SK-N-DZ (cell line): Measurements from ENCODE around the gene MGAT1.
"Not testable (repeated sequence)": the region's sequence is repeated elsewhere in the genome, so short reads cannot be mapped to it uniquely, and the experiment has no call there.

Experiments used
- DNase-seq: peaks from one replicate; pipeline ENCODE4 v3.0.0-alpha.2; 2015; ENCODE audit warnings: low spot score

MGAT1 gene

DNA sequence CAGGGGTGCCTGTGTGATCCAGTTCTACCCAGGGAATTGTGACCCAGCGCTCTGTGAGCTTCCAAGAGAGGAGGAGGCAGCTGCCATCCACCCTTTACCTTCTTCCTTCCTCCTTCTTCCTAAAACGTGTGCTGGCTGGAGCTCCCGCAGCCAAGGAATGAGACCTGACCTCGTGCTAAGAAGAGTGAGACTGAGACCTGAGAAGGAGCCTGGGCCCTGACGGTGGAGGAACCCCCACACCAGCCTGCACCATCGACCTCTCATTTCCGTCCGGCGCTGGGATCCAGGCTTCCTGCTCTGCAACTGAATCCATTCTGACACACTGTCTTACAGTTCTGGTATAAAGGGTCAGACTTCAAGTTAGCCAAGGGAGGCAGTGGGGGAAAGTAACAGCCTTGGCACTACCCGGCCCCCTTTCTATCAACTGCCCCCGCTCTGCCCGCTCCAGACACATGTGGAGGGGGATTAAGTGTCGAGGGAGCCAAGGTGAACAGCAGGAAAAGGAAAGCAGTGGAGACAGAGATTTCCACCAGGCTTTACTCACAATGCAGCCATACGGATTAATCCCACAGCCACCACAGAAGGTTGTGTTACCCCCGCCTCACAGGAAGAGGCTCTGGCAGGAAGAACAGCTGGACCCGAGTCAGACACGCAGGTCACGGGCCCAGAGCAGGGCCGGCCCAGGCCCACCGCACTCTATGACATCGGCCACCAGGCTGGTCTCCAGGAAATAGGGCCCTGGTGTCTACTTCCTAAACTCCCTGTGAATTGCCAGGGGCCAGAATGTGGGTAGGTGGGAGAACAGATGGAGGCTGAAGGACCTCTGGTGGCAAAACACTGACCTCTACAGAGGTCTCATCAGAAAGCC is 15.8 kb downstream of the MGAT1 start:
- no peak for DNase-seq

DNA sequence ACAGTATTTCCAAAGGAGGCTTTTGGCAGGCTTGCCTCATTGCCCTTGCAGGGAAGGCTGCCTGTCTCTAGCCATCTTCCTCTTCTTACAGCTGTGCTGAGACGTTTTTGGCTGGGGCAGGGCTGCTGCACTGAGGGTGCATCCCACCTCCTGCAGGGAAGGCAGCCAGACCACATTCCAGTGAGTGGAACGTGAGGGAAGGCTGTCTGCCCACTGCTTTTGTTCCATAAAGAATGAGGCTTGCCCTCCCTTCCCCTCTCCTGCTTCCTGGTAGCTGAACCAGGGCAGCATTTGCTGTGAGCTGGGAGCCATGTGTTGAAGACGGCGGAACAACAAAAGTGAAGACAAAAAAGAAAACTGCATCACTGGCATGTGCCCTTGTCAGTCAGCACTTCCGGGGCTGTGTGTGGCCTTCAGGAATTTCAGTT is 16.8 kb downstream of the MGAT1 start:
- DNase-seq = no peak

DNA sequence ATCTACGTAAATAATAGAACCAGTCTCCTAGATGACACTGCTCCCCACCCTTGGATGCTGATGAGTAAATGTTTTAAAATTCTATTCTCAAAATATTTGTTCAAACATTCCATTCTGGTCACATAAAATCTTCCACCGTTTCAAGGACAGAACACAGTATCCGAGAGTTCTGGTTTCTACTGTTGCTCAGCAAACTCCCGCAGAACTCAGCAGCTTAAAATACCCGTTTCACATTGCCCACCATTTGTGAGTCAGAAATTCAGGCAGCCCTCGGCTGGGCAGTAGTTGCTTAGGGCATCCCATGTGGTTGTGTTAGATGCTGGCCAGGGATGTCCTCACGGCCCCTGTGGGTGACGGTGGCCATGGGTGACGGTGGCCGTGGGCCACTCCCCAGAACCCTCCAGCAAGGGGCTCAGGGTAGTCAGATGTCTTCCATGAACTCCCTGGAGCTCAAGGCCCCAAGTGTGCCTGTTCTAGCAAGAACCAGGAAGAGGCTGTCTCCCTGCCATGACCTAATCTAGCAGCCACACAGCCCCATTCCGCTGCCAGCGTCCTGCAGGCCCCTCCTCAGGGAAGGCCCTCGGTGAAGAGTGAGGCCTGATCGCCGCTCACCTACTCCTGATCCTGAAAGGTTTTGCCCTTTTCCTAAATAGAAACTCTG is 17.4 kb downstream of the MGAT1 start:
- no peak for DNase-seq

DNA sequence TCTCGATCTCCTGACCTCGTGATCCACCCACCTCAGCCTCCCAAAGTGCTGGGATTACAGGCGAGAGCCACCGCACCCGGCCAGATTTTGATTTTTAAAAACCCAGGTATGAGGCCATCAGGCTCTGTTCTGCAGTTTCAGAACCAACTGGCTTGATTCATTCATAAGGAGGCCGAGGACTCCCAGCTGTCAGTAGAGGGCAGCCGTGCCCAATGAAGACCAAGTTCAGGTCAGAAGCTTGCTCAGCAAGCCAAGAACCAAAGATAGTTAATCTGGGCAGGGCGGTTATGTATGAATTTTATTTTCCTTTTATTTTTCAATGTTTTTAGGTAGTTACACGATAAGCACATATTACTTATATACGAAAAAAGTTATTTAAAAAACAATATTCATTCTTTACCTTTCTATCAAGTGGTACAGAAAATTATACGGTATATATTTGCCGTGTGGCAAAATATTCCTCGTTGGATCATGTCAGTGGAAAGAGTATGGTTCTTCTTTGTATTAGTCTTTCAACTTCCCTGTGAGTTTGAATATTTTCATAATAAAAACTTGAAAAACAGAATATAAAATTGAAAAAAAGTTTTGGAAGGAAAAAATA is 18.0 kb downstream of the MGAT1 start:
- DNase-seq = peak; percentile 70

DNA sequence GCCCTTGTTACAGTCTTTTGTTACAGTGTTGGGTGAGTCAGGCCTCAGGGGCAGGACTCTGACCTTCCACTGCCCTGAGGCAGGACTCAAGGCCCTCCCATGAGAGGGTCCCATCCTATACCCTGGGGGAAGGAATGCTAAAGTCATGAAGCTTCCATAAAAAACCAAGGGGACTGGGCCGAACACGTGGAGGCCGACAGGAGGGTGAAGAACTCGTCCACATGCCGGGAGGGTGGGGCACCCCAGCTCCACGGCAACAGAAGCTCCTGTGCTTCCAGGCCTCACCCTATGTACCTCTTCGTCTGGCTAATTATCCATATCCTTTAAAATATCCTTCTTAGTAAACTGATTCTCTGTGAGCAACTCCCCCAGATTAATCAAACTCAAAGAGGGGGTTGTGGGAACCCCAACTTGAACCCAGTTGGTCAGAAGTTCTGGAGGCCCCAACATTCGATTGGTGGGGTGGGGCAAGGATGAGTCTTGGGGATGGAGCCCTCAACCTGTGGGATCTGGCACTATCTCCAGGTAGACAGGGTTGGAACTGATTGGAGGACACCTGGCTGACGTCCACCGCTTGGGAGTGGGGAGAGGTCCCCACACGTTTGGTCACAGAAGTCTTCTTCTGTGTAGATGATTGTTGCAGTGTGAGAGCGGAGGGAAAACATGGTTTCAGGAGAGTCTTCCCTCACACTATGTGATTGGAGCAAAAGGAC is 19.1 kb downstream of the MGAT1 start:
- DNase-seq = no peak

DNA sequence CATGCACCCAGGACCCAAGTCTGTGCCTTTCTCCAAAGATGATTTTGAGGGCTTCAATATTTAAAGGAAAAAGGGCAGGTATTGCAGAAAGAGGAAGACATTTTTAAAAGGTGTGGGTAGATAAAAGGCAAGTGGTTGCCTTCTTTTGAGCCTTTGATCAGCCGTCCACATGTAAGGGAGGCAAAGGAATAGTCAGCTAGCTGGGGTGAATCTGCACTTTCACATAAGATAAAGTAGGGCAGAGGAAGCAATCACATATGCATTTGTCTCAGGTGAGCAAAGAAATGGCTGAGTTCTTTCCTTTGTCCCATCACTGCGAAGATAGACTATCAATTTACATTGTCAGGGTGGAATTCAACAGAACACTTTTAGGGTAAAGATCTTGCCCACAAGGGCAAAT is 19.9 kb downstream of the MGAT1 start:
- no peak for DNase-seq

DNA sequence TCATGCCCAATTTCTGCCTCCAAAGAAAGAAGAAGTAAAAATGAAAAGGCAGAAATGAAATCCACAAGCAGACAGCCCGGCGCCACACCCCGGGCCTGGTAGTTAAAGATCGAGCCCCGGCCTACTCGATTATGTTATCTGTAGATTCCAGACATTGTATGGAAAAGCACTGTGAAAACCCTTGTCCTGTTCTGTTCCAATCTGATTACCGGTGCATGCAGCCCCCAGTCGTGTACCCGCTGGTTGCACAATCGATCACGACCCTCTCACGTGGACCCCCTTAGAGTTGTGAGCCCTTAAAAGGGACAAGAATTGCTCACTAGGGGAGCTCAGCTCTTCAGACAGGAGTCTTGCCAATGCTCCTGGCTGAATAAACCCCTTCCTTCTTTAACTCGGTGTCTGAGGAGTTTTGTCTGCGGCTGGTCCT is 20.7 kb downstream of the MGAT1 start:
- DNase-seq = not testable (repeated sequence)

DNA sequence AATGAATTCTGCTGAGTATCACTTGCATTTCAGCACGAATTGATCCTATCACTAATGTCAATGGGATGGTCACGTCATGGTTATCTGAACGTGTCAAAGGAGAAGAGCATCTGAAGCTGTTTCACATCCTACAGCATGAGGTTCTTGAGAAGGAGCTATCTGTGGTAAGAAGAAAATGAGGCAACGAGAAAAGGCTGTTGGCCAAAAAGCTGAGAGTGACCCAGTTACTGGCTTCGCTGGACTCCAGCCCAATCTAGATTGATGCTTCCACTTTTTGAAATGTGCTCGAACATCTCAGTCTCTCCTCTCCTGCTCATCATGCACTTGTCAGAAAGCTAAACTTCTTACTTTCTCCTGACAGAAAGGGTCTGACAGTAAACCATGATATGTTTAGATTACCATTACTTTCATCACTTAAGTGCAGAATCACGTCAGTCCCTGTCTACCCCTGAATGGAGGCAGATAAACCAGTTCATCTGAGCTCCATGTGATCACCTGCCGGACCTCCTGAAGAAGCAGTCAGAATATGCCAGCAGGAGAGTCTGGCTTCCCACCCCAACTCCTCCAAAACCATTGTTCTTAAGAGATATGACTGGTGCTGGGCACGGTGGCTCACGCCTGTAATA is 22.5 kb downstream of the MGAT1 start:
- DNase-seq = no peak

DNA sequence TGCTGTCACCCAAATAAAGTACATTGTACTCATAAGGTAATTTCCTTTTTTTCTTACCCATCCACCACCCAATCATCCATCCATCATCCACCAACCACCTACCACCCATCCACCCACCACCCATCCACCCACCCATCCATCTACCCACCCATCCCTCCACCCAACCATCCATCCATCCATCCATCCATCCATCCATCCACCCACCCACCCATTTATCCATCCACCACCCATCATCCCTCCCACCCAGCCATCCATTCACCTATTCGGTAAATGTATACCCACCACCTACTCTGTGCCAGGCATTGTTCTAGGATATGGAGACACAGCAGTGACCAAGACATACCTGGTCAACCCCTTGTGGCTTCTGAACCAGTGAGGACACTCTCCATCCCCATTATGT is 25.1 kb downstream of the MGAT1 start:
- no peak for DNase-seq

DNA sequence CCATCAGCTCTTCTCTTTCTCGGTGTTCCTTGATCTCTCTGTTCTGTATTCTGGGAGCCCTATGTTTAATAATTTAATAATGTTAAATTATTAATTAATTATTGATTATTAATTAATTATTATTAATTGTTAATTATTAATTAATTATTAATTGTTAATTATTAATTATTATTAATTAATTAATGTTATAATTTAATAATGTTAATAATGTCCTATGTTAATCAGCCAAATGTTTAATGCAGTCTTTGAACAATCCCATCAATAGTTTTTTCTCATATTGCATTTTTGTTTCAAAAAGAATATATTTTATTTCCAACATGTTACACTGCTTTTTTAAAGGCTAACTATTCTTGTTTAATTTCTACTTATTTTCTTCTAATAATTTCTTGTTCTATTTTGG is 26.2 kb downstream of the MGAT1 start:
- DNase-seq = no peak

DNA sequence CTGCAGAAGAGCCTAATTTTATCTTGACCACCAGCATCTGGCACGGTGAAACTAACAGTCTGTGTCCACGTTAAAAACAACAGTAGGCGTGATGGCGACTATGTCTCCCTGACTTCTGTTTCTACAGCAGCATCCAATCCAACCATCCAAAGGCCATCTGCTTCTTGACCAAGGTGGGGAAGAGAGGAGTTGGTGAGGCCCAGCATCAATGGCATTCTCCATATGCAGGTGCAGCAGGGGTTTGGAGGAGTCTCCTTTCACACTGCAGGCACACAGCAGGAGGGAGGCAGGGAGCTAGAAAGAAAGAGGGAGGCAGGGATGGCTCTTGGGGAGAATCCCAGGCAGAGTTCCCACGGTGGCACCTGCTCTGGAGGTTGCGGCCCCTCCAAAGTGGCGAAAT is 27.0 kb downstream of the MGAT1 start:
- DNase-seq = no peak

DNA sequence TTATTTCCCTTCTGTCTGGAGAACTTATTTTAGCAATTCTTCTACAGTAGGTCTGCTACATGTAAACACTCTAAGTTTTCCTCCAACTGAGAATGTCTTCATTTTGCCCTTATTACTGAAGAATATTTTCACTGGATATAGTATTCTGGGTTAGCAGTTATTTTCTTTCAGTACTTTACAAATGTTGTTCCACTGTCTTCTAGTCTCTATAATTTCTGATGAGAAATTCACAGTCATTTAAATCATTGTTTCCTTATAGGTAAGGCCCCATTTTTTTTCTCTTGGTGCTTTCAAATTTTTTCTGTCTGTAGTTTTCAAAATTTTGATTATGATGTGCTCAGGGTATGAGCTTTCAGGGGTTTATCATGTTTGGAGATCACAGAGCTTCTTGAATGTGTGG is 30.8 kb downstream of the MGAT1 start:
- DNase-seq = no peak

DNA sequence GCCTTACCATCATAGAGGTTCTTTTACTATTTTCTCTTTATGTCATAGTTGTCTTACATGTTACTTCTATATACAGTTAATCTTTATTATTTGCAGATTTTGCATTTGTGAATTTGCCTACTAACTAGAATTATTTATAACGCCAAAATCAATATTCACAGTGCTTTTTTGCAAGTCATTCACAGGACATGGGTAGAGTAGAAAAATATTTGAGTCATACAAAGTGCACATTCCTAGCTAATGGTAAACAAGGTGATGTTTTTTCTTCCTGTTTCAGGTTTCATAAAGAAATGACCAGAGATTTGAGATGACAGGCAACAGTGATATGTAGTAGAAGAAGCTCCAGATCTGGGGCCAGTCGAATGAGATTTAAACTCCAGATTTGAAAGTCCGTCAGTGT is 32.8 kb downstream of the MGAT1 start:
- DNase-seq = no peak

DNA sequence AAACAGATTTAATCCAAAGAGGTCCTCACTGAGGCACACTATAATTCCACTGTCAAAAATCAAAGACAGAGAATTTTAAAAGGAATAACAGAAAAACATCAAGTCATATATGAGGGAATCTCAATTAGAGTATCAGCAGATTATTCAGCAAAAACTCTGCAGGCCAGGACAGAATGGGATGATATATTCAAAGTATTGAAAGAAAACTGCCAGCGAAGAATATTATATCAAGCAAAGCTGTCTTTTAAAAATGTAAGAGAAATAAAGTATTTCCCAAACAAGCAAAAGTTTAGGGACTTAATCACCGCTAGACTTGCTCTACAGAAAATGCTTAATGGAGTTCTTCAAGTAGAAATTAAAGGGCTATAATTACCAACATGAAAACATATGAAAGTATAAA is 47.0 kb downstream of the MGAT1 start:
- no peak for DNase-seq

DNA sequence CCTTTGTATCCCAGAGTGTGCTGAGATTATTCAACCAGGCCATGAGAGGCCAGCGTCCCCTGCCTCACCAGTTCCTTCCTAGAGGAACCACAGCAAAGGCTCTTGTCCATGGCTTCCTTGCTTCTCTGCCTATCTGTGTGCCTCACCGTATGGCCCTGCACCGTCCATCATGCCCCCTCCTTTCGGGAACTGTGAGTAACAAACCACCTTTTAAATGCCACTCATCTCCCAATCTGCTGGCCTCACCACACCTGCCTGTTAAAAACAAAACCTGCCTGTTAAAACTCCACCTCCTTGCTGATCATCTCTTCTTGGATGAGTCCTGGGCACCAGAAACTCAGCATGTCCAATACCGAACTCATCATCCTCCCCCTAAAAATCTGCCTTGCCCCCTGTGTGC is 58.4 kb downstream of the MGAT1 start:
- DNase-seq = no peak

DNA sequence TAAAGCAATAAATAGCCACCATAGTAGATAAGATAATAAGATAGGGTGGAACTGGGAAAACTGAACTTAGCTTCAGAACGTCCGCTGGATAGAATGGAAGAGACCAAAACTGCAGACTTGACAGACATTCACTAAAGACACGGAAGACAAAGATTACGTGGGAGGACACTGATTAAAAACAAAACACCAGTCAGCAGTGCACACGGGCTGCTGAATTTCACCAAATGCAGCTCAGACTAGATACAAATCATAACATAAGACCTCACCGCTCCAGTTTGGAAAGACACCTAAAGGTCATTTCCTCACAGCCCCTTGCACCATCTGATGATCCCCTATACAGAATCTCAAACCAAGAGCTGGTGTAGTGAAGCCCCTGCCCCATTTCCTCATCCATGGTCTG is 59.9 kb downstream of the MGAT1 start:
- DNase-seq = no peak

DNA sequence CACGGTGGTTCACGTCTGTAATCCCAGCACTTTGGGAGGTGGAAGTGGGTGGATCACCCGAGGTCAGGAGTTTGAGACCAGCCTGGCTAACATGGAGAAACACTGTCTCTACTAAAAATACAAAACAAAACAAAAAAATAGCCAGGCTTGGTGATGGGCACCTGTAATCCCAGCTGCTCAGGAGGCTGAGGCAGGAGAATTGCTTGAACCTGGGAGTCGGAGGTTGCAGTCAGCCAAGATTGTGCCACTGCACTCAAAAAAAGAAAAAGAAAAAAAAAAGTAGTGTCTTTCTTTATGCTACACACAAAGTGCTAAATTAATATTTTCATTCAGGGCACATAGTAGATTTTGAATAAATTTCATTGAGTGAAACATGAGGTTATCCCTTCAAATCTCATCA is 61.7 kb downstream of the MGAT1 start:
- not testable (repeated sequence) for DNase-seq

DNA sequence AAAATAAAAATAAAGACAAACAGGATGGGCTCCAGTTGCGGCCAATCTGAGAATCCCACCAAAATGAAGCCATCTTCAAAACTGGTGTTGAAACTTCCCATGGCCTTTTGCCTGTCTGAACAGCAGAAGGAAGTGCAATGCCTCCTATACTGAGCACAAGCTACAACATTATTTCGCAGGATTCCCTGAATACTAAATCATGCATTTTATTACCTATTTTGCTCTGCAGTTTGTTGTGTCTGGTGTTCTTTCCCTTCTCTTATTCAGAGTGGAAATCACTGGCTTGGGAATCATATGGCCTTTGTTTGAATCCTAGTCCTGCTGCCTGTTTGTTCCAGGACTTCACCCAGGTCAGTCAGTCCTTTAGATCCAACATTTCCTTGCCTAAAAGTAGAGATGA is 62.6 kb downstream of the MGAT1 start, which contains the start of gene OR2Y1:
Gene OR2Y1, minus strand, starts transcription at position 101 of the 400 bp plus-strand sequence. Its CDS starts 0 bp downstream, at position 101.
- no peak for DNase-seq

DNA sequence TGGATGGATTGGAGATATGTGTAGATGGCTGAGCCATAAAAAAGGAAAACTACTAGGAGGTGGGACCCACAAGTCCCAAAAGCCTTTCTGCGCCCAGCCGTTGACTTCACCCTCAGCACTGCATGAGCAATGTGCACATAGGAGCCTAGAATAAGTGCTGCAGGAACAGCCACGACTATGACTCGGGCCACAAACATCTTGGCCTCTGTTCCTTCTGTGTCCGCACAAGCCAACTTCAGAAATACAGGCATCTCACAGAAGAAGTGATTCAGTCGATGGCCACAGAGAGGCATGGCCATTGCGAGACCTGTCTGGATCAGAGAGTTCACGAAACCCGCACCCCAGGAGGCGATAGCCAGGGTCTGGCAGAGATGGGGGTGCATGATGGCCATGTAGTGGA is 63.3 kb downstream of the MGAT1 start:
- DNase-seq = no peak

DNA sequence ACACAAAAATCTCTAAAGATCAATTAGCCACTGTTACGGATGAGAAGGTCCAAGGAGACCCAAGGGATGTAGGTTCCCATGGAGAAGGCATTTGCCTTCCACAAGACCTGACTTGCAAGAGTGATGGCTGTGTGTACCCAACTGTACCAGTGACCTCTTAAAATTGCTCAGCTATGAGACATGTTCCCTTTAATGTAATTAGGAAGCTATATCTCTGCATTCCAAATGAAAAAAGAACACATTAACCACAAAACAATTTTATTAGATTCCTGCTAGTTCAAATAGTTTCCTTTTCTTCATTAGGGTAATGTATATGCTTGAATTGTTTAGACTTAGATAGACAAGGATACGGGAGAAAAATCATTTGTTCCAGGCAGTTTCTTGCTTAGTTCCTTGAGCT is 66.1 kb downstream of the MGAT1 start:
- DNase-seq = no peak
